Measurements from ENCODE around the gene E2F2.
A peak's percentile ranks its signal among the peaks of the same experiment; 100 is the strongest.

The E2F2 gene, protein sequence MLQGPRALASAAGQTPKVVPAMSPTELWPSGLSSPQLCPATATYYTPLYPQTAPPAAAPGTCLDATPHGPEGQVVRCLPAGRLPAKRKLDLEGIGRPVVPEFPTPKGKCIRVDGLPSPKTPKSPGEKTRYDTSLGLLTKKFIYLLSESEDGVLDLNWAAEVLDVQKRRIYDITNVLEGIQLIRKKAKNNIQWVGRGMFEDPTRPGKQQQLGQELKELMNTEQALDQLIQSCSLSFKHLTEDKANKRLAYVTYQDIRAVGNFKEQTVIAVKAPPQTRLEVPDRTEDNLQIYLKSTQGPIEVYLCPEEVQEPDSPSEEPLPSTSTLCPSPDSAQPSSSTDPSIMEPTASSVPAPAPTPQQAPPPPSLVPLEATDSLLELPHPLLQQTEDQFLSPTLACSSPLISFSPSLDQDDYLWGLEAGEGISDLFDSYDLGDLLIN

DNA sequence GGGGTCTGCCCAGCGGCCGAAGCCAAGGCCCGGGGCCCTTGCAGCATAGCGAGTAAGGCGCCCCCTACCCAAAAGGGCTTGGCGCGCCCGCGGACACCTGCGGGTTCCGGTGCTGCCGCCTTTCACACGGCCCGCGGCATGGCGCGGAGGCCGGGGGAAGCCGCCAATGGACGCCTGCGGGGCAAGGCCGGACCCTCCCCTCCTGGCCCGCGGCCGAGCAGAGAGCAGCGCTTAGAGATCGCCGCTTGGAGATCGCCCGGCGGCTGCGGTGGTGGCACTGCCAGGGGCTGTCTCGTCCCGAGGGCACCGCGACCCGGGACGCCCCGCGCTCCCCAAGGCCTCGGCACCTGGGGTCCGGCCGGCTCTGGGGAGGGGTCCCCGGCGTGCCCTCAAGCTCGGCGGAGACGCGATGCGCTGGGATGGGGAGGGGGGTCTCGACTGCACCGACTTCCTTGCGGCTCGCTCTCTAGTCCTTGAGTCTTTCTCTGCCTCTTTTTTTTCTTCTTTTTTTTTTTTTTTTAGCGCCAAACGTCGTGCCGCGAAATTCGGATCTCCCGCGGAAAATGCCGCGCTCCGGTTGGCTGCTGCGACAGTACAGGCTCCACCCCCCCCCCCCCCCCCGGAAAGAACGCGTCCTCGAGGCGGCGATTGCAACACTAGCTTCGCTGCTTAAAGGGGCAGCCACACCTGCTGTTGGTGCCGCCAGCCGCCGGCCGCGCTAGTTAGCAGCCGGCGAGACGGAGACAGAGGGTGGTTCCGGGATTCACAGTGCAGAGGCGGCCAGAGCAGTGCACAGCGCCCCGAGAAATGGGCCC lies at the start of gene E2F2:
E2F2 (minus strand) TSS at position 487 of the 815 bp plus-strand sequence; CDS start at position 47, 440 bp downstream.
- DNase-seq: peak; percentile 81

DNA sequence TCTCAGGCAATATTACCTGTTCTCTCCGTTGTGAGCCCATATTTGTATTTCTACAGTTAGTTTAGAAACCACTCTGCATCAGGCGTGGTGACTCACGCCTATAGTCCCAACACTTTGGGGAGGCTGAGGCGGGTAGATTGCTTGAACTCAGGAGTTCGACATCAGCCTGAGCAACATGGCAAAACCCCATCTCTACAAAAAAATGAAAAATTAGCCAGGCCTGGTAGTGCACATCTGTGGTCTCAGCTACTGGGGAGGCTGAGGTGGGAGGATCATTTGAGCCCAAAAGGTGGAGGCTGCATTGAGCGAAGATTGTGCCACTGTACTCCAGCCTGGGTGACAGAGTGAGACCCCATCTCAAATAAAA lies 47.9 kb upstream of the E2F2 start:
- DNase-seq: no peak

DNA sequence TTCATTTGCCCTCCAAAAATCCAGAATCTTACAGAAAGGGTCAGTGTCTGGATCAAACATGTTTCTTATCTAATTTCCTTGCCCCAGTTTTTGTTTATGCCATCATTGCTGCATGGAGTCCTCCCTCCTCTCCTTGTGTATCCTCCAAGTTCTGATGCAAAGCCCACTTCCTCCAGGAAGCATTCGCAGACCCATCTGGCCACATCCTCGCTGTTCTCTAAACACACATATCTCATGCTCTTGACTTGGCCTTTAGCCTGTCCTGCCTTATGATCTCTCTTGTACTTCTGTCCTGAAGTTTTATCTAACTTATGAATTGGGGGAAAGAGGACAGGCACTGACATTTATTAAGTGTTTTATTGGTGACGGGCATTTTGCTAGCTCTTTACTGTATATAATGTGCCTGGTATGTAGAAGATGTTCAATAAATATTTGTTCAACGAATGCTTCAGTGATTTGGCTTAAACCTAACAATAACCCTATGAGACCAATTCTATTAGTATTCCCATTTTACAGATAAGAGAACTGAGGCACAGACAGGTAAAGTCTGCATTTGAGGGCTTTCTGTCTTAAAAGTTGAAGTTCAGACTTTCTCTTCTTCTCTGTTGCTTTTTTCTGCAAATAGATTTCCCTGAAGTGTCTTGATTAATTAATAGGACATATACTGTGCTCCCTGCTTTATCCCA lies 47.4 kb upstream of the E2F2 start:
- no peak for DNase-seq

DNA sequence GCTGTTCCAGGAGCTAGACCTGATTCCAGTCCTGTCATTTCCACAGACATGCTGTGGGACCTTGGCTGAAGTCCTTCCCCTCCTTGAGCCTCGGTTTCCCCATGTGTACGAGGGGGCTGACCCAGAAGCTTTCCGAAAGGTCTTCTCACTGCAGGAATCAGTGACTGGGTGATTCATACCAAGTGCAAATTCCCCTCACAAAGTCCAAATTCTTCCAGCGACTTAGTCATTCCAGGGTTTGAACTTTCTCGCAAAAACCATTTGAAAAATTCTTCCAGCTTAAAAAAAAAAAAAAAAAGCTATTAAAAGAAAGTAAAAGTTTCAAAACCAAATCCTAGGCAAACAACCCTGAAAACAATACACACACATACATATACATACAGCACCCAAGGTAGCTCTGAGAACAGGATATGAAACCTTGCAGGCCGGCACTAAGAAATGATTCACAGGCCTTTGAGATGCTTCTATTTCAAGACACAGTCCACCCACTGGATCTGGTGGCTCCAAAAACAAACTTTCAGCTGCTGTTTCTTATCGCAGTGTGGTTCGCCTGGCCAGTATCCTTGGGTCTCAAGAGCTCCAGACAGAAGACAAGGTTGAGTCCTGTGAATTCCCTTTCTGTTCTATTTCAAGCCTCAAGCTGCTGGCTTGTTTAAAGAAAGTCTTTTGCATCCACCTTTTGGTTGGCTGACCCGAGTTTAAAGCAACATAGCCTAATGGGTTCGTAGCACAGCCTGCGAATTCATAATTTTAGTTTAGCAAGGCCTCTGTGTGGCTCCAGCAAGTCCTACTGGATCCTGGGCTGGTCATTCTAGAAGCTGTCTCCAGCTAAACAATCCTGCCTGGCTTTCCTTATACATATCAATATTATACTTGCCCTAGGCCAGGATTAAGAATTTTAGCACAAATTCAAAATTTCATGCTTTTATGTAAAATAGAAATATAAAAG lies 46.3 kb upstream of the E2F2 start:
- DNase-seq: no peak

DNA sequence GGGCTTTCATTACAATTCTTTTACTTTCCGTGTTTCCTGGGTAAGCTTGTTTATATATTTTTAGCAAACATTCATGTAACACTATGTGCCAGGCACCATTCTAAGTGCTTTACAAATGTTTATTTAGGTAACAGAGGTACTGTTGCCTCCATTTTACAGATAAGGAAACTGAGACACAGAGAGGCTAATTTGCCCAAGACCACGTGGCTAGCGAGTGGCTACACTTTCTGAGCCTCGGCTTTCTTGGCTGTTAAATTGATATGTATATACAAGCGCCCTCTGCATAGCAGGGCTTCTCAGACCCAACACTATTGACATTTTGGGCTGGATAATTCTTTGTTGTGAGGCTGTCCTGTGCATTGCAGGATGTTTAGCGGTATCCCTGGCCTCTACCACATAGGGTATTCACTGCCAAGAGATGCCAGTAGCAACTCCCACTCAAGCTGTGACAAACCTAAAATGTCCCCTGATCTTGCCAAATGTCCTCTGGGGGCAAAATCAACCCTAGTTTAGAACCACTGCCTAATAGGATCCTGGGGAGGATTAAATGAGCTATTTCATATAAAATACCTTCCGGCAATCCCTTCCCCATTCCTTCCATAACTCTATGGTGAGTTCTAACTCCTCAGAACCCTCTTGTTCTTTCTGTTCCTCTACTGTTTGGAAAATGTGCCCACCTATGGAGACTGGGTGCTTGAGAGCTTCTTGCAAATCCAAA lies 45.5 kb upstream of the E2F2 start:
- no peak for DNase-seq

DNA sequence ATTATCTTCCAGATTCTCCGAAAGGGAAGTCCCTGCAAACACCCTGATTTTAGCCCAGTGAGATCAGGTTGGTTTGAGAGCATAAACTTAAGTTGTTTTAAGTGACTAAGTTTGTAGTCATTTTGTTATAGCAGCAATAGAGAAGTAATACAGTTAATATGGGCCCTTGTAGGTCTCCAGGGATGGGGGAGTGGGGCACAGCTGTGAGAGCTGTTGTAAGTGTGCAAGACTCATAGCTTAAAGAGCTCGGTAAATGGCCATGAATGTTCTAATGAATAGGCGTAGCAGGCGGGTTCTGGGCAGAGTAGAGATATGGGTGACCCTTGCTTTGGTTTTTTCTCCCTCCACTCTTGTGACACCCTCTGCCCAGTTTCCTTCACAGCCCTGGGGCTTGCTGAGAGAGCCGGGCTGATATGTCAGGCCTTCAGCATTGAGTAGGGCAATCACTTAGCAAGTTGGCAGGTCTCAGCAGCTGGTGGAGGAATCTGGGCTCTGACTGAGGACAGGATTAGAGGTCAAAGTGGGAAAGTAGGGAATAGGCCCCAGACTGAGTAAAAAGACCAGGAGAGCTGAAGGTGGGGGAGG lies 44.3 kb upstream of the E2F2 start:
- no peak for DNase-seq

DNA sequence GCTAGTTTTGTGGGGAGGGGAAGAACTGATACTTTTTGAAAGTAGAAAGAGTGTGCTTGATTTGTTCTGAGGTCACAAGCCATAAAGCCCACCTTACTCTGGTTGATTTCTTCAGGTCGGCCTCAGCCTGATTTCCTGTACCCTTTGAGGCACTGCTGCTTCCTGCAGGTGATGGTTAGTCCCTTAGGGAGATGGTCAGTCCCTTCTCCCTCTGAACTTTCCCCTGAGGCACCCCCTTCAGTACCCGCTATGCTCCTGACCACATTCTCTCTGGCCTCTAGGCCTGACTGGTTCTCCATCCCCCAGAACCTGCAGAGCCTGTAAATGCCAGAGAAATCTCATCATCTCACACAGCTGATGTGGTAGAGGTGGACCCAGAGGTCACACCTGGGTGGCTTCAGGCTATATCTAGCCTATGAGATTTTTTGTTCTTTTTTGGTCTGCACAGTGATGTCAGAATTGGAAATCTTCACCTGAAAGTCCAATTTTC lies 43.3 kb upstream of the E2F2 start:
- no peak for DNase-seq

DNA sequence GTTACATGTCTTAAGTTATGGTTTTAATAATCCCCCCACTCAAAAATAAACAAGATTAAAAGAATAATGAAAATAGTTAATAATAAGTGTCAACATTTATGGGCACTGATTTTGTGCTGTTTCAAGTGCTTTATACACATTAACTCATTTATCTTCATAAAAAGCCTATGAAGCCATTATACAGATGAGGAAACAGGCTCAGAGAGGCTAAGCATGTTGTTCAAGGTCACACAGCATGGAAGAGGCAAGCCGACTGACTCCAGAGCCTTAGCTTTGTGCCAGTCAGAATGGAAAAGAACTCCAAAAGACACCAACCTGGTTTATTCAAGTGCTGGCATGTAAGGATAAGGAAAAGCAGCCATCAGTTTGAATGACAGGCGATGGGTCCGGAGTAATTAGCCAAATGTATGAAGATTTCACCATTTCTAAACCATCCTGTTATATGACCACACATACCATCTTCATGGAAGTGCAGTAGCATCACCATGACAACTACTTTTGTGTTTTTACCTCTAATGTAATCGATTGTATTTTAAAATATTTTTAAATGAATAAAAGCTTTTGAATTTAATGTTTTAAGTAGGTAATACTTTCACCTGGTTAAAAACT lies 42.6 kb upstream of the E2F2 start:
- no peak for DNase-seq

DNA sequence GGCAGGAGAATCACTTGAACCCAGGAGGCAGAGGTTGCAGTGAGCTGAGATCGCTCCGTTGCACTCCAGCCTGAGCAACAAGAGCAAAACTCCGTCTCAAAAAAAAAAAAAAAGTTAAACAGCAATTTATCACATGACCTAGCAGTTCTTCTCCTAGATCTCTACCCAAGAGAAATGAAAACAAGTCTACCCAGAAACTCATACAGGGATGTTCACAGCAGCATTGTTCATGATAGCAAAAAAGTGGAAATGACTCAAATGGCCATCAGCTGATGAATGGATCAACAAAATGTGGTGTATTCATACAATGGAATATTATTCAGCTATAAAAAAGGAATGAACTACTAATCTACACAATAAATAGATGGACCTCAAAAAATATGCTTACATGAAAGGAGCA lies 40.4 kb upstream of the E2F2 start:
- no peak for DNase-seq

DNA sequence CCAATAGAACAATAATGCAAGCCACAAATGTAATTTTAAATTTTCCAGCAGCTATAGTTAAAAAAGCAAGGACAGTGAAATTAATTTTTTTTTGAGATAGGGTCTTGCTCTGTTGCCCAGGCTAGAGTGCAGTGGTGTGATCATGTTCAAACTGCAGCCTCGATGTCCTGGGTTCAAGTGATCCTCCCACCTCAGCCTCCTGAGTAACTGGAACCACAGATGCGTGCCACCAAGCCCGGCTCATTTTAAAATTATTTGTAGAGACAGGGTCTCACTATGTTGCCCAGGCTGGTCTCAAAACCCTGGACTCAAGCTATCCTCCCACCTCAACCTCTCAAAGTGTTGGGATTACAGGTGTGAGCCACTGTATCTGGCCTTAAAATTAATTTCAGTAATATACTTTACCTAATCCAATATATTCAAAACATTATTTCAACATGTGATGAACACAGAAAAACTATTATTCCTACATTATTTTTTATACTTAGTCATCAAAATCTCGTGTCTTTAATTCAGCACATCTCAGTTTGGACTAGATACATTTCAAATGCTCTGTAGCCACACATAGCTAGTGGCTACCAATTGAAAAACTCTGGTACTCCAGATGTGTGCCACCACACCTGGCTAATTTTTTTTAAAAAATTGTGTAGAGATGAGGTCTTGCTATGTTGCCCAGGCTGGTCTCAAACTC lies 39.1 kb upstream of the E2F2 start:
- DNase-seq: no peak

DNA sequence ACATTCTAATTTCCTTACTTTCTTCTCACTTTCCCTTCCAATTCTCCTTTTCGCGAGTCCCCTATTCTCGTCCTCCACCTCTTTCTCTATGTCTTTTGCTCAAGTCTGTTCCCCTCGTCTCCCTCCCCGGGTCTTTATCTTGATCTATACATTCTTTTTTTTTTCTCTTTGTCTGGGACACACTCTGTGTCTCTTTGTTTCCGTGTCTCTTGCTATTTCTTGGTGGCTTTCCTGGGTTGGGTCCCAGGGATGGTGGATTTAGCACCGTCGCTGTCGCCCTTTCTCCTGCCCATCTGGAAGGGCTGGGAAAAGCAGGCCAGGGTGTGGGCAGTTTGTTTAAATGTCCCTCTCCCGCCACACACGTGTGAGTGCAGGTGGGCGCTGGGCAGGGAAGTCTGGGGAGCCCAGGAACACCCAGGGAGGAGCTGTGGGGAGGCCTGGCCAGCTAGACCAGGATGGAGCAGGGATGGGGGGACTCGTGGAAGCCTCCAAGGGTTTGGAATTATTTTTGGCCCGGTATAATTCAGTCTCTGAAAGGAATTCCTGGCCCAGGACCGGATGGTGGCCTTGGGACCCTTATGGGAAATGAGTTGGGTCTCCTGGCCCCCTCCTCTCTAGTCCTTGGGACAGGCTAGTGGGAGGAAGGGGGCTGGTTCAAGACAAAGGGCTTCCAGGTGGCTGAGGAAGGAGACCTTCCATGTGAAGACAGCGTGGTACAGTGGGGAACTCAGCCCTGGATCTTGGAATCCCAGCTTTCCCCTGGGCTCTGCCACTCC lies 37.8 kb upstream of the E2F2 start:
- DNase-seq: no peak

DNA sequence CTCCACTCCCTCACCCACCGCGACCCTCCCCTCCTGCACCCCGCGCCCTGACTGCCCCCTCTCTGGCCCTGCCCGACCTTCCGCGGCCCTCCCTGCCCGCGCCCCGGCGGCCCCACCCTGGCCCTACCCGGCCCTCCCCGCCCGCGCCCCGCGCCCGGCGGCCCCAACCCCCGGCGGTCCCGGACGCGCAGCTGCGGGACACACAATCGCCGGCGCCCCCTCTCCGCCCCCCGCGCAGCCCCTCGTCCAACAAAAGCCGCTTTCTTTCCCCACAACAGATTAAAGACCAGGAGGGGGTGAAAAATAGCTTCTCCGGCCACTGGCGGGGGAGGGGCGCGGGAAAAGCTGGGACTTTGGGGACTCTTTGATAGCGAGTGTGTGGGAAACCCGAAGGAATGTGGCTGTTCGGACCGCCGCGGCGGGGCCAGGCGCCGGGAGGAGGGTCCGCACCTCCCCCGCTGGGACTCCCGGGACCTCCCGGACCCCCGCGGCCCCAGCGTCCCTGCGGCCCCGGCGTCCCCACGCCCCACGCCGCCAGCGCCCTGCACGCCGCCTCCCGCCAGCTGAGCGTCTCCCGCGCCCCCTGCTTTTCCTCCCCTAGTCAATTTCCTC lies 37.1 kb upstream of the E2F2 start:
- no peak for DNase-seq

DNA sequence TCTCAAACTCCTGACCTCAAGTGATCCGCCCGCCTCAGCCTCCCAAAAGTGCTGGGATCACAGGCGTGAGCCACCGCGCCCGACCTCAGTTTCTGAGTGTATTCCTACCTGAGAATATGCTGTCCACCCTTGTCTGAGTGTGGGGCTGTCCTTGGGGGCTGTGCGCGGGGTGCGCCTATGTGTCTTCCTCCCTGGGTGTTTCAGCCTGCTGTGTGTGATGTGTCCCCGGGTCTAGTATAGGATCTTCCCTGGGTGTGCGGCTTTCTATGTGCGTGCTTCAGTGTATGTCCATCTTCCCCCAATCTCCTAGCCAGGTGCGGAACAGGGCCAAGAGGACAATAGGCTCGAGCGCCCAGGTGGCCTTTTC lies 36.6 kb upstream of the E2F2 start:
- DNase-seq: no peak

DNA sequence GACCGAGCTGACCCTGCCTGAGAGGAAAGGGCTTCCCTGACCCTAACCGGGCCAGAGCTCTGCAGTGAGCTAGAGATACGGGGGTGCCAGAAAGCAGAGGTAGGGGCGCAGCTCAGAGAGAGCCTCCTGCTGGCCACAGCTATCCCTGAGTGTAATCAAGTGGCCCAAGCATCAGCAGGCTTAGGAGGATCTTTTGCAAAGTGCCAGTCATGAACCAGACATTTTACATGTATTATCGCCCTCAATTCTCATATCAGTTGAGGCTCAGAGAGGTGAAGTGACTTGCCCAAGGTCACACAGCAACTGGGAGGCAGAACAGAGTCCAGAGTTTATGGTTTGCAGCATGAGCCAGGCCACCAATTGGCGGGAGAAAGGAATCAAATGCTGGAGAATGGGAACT lies 35.3 kb upstream of the E2F2 start:
- DNase-seq: no peak

DNA sequence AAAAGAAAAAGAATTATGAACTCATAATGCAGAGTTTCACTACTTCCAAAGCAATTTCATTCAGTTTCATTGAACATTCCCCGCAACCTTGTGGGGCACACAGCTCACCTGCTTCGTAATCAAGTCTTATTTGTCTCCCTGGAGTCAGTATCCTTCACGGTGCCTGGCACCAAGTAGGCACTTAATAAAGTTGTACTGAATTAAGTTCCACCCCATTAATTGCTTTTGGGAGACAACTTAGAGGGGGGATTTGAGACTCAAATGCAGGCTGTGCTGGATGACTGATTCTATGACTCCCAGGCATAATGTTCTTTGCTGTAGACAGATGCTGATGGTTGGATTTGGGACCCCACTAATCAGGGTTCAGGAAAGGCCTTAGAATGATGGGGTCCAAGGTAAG lies 34.7 kb upstream of the E2F2 start:
- no peak for DNase-seq

DNA sequence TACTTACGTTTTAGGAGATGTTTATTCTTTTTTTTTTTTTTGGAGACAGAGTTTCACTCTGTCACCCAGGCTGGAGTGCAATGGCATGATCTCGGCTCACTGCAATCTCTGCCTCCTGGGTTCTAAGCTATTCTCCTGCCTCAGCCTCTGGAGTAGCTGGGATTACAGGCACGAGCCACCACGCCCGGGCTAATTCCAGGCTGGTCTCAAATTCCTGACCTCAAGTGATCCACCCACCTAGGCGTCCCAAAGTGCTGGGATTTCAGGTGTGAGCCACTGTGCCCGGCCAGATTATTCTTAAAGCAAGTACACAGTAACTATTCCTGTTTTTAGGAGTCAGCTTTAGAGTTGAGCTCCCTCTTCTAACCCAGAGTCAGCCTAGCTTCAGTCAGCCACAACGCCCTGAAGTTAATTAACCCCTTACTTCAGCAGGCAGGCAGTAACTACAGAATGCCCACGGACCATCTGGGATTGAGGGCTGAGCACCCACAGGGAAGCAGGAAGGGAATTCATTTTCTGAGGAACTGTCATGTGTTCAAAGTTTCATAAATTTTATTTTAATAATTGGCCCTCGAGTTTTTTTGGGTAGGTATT lies 33.6 kb upstream of the E2F2 start:
- no peak for DNase-seq

DNA sequence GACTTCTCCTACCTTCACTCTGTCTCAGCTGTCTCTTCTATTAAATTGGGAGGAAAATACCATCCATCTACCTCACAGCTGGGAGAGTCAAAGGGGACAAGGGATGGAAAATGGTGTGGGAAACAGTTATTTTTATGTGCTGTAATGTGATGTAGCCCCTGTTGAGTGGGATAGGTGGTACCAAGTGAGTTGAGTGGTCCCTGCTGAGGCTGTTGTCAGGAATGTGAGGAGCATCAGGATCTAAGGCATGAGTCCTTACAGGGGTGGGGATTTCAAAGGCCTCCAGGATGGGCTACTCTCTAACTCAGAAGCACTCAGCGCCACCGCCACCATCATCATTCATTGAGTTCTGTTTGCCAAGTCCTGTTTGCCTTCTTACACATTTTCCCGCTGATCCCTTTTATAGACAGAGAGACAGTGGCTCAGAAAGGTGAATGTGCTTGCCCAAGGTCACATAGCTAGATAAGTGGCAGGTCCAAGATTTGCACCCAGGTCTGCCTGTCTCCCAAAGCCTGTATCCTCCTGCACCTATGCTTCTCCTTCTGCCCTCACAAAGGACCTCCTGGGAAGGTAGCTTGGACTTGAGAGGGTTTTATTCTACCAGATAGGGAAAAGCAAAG lies 32.8 kb upstream of the E2F2 start:
- no peak for DNase-seq

DNA sequence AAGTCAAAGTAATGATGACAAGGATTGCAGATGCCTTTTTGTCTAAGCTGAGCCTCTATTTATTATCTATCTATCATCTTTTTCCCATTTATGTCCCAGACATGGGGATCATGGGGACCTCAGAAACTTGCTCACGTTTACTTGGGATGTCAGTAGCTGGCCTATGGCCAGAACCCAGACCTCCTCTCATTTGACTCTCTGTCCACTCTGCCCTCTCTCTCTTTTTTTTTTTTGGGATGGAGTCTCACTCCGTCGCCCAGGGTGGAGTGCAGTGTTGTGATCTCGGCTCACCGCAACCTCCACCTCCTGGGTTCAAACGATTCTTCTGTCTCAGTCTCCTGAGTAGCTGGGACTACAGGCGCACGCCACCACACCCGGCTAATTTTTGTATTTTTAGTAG lies 32.0 kb upstream of the E2F2 start:
- no peak for DNase-seq
